Keratinocyte (primary cell): ENCODE measurements around the gene PSD4.

ENCODE experiments used
- EZH2 ChIP-seq: IDR thresholded peaks from one replicate; pipeline ENCODE4 v1.6.1; 2012; ENCODE audit warnings: inconsistent platforms, mild to moderate bottlenecking, low read length, moderate library complexity
- TF ChIP-seq, protein P1 (sequence below), 3 experiments: IDR thresholded peaks in 1 of 3; conservative IDR thresholded peaks in 1 of 3; optimal IDR thresholded peaks in 1 of 3; 2 replicates in 2 of 3; 3 replicates in 1 of 3; pipeline versions ENCODE3 to v1.5.1; 2011; ENCODE audit warnings: low read length in 3 of 3, mild to moderate bottlenecking in 3 of 3, moderate library complexity in 2 of 3, control low read depth in 1 of 3, inconsistent platforms in 1 of 3; ENCODE audit not compliant: insufficient read depth in 2 of 3; ENCODE audit errors: extremely low read depth in 1 of 3

DNA sequence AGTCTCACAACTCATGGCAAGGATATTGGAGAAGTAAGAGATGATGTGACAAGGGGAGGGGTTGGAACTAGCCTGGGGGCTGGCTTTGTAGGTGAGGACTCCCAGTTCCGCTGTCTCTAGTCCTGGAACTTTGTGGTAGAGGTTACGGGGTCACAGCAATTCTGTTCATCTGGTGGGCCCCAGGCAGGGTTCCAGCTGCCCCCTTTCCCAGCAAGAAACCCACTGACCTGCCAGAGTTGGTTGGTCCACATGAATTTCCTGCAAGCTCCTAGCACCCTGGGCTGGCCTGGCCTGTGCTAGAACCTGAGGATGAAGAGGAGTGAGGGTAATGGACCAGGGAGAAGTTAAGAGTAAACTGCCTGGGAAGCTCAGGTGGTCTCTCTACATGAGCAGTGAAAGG is 41.3 kb downstream of the PSD4 start:
- TF ChIP-seq, protein P1, sequence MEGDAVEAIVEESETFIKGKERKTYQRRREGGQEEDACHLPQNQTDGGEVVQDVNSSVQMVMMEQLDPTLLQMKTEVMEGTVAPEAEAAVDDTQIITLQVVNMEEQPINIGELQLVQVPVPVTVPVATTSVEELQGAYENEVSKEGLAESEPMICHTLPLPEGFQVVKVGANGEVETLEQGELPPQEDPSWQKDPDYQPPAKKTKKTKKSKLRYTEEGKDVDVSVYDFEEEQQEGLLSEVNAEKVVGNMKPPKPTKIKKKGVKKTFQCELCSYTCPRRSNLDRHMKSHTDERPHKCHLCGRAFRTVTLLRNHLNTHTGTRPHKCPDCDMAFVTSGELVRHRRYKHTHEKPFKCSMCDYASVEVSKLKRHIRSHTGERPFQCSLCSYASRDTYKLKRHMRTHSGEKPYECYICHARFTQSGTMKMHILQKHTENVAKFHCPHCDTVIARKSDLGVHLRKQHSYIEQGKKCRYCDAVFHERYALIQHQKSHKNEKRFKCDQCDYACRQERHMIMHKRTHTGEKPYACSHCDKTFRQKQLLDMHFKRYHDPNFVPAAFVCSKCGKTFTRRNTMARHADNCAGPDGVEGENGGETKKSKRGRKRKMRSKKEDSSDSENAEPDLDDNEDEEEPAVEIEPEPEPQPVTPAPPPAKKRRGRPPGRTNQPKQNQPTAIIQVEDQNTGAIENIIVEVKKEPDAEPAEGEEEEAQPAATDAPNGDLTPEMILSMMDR (optimal IDR thresholded peaks at IDR 0.05 in 1 of 3, IDR thresholded peaks at IDR 0.05 in 1 of 3, conservative IDR thresholded peaks at IDR 0.05 in 1 of 3; ENCODE audit: extremely low read depth in 1 of 3, insufficient read depth in 2 of 3, low read length in 3 of 3): no peak
- TF ChIP-seq EZH2: no peak
